ENCODE data around the gene ADAM17. TPM values are rescaled to one million over a fixed set of nuclear protein-coding genes. Genes with fewer than 3 reads are reported as not detected.

The ADAM17 gene
- total and polyA plus RNA-seq, 9 of the 15 experiments (the other 6 are each of a cell fraction or from before 2014, with no cell fraction given), result 5.8 to 30.0 (median 19.0) TPM

DNA sequence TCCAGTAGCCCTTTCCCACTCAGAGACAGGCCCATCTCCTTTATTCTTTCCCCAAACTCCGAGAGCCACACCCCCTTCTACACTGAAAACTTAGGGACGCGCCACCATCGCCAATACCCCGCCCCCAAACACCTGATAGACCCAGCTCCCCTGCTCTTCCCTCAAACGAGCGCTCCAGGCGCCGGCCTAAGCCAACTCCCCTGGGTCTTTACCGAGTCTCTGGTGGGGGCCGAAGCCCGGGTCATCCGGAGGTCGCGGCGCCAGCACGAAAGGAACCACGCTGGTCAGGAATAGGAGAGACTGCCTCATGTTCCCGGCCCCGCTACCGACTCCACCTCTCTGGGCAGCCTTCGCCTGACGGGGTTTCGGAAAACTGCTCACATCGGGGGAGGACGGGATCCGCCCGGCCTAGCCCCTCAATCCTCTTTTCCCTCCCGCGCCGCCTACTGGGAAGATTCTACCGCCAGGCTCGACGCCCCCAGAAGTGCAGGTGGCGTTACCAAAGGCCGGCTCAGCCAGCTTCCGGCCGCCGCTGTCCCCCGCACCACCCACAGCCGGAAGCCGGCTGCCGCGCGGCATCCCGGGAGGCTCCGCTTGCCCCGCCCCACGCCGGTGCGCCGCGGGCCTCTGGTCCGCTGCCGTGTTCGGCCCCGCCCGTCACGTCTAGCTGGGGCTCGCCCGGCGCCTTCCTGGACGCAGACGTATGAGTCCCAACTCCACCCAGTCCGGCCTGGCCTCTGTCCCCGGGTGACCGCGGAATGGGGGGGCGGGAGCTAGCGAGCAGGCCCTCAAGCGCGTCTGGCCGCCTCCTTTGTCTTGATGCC lies at the start of gene ADAM17 (continued):
- TF ChIP-seq MYNN (IDR thresholded peaks at IDR 0.05), result 0 out of 2 replicates have a peak, but pooled peaks have one; percentile 29
- no peak for TF ChIP-seq MYNN (CRISPR knock-in tag; IDR thresholded peaks at IDR 0.05)
- no peak for TF ChIP-seq RBM34 (IDR thresholded peaks at IDR 0.05; ENCODE audit: borderline replicate concordance, insufficient read depth, low read length)
- no peak for TF ChIP-seq ZNF699 (CRISPR knock-in tag; IDR thresholded peaks at IDR 0.05; ENCODE audit: insufficient replicate concordance)
- no peak for TF ChIP-seq BCOR (IDR thresholded peaks at IDR 0.05)
- TF ChIP-seq C11orf30 (IDR thresholded peaks at IDR 0.05; ENCODE audit: low read depth), result no peak; the same call in 1 of the 2 replicates
- no peak for TF ChIP-seq ZNF696 (CRISPR knock-in tag; conservative IDR thresholded peaks at IDR 0.05)
- TF ChIP-seq ARNT (IDR thresholded peaks at IDR 0.05), result 0 out of 4 replicates have a peak, but pooled peaks of 1 of the 2 experiments have one; percentile 20
- no peak for TF ChIP-seq NFE2L1 (tag; IDR thresholded peaks at IDR 0.05; ENCODE audit: borderline replicate concordance, low read depth)
- TF ChIP-seq KDM2B (CRISPR knock-in tag; IDR thresholded peaks at IDR 0.05), result no peak
- no peak for TF ChIP-seq RFX5 (IDR thresholded peaks at IDR 0.05; ENCODE audit: low read depth, low read length)
- no peak for TF ChIP-seq SRSF7 (optimal IDR thresholded peaks at IDR 0.05; ENCODE audit: low read depth, low read length)
- no peak for TF ChIP-seq HIVEP1 (CRISPR knock-in tag; IDR thresholded peaks at IDR 0.05)
- TF ChIP-seq, protein P1, sequence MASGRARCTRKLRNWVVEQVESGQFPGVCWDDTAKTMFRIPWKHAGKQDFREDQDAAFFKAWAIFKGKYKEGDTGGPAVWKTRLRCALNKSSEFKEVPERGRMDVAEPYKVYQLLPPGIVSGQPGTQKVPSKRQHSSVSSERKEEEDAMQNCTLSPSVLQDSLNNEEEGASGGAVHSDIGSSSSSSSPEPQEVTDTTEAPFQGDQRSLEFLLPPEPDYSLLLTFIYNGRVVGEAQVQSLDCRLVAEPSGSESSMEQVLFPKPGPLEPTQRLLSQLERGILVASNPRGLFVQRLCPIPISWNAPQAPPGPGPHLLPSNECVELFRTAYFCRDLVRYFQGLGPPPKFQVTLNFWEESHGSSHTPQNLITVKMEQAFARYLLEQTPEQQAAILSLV (tag; IDR thresholded peaks at IDR 0.05), result no peak
- peak; percentile 72 for TF ChIP-seq SIN3B (IDR thresholded peaks at IDR 0.05; ENCODE audit: low read depth)
- TF ChIP-seq, protein P2, sequence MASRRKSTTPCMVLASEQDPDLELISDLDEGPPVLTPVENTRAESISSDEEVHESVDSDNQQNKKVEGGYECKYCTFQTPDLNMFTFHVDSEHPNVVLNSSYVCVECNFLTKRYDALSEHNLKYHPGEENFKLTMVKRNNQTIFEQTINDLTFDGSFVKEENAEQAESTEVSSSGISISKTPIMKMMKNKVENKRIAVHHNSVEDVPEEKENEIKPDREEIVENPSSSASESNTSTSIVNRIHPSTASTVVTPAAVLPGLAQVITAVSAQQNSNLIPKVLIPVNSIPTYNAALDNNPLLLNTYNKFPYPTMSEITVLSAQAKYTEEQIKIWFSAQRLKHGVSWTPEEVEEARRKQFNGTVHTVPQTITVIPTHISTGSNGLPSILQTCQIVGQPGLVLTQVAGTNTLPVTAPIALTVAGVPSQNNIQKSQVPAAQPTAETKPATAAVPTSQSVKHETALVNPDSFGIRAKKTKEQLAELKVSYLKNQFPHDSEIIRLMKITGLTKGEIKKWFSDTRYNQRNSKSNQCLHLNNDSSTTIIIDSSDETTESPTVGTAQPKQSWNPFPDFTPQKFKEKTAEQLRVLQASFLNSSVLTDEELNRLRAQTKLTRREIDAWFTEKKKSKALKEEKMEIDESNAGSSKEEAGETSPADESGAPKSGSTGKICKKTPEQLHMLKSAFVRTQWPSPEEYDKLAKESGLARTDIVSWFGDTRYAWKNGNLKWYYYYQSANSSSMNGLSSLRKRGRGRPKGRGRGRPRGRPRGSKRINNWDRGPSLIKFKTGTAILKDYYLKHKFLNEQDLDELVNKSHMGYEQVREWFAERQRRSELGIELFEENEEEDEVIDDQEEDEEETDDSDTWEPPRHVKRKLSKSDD (conservative IDR thresholded peaks at IDR 0.05; ENCODE audit: low read length), result no peak
- peak; percentile 48 to 52; a peak in 3 of 4 replicates for TF ChIP-seq NONO (IDR thresholded peaks at IDR 0.05; ENCODE audit: low read depth in 2 of 2, low read length in 1 of 2)
